G401 (cell line): ENCODE measurements around the gene KIAA1958. TPM values are rescaled to one million over a fixed set of nuclear protein-coding genes. Genes with fewer than 3 reads are reported as not detected.

ENCODE experiments used
- DNase-seq: peaks from one replicate; pipeline ENCODE4 v3.0.0-alpha.2; 2015; ENCODE audit warnings: low spot score
- in situ Hi-C: cut with HindIII; loops from 2 replicates; pipeline ENCODE4 v1.10.0; 2016; ENCODE audit warnings: low sequenced_read_pairs, mixed read lengths
- total RNA-seq: library from RNA; depleted of rRNA; stranded (reverse); fragments of >200 nt; shearing (Covaris generic); gene quantifications from 2 replicates; pipeline ENCODE4 v1.2.3, GENCODE V29; 2014; rRNA removed

Gene KIAA1958
- 3.0 and 6.8 TPM in 2 replicates for total RNA-seq

GRCh38 chr9:112486221-112487007 is at the start of gene KIAA1958:
Gene KIAA1958, plus strand, starts transcription at chr9:112486827. Its CDS starts 87,254 bp downstream, at chr9:112574081.
- DNase-seq = peak; percentile 80
- in situ Hi-C loops = no loop called here

GRCh38 chr9:112437406-112437805 is 49.2 kb upstream of the KIAA1958 start:
- DNase-seq = no peak
- in situ Hi-C loops = no loop called here

GRCh38 chr9:112439171-112439570 is 47.5 kb upstream of the KIAA1958 start:
- in situ Hi-C loops = no loop called here
- DNase-seq = no peak

DNA sequence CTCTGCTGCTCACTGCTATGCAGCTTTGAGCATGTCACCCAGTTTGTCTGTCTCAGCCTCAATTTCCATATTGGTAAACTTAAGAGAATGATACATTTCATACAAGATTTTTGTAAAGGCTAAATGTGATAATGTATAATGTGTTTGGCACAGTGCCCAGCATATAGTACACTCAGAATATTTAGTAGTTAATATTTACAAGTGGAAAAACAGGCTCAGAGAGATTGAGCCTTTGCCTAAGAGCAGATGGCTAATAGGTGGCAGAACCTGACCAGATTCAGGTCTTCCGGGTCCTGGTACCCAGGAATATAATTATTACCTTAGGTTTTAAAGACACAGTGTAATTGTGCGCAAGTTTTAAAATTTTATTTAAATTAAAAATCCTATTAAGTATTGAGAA is 46.8 kb upstream of the KIAA1958 start:
- in situ Hi-C loops = no loop called here
- DNase-seq = peak; percentile 1

DNA sequence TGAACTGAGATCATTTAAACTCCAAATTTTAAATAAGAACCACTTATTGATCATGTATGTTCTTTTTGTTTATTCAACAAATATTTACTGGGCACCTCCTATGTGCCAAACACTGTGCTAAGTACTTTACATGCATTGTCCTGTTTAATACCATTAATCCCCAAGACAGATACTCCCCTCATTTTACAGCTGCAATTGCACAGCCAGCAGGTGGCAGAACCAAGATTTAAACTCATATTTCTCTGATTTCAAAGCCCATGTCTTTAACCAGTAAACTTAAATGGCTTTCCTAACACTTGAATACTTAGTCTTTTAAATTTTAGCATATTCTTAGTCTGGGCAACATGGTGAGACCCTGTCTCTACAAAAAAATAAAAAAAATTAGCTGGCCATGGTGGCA is 43.4 kb upstream of the KIAA1958 start:
- peak; percentile 22 for DNase-seq
- in situ Hi-C loops = no loop called here

DNA sequence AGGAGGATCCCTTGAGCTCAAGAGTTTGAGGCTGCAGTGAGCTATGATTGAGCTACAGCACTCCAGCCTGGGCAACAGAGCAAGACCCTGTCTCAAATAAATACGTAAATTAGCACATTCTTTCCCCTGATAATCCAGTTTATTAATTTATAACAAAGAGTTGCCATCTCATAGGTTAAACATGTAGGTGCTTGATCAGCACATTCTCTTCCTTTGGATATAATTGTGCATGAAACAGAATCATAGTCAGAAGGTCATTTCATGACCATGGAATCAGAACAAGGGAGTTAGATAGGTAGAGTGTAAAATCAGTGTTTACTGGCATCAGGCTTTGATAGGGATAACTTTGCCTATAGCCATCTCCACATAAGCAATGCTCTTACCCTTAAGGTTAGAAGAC is 43.0 kb upstream of the KIAA1958 start:
- no peak for DNase-seq
- in situ Hi-C loops = no loop called here

DNA sequence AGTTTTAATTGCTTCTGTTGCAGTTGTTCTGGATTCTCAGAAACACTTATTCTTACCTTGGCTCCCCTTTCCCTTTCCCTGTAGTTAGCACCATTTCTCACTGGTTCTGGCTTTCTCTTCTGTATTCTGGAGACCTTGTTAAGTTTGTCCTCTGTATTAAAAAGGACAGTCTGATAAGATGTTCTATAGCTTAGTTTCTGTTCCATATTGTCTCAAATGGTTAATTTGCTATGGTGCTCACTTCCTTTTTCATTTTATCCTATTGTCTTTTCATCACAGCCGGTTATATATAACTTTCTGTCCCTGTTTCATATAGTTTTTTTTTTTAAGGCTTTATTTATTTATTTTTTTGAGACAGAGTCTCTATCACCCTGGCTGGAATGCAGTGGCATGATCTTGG is 41.4 kb upstream of the KIAA1958 start:
- in situ Hi-C loops = no loop called here
- DNase-seq = no peak

GRCh38 chr9:112446080-112446479 is 40.5 kb upstream of the KIAA1958 start:
- in situ Hi-C loops = no loop called here
- no peak for DNase-seq

GRCh38 chr9:112446526-112446925 is 40.1 kb upstream of the KIAA1958 start:
- in situ Hi-C loops = no loop called here
- no peak for DNase-seq

DNA sequence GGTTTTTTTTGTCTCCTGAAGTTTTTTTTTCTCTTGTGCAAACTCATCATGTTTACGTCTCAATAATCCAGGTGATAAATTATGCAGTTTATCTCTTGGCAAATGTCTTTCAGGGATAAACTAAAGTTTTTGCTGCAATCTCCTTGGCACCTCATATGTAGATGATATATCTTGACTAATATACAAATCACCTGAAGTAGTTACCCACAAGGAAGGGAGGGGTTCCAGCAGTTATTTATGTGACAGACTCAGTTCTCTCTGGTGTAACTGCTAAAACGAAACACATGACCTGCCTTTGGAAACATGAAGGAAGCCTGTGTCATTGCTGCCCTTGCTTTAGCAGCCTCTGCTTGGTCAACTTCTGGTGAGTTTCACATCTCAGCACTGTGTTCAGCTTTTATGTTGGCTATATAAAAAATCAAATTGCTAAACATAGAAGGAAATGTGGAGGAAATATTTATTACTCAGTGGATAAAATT is 39.3 kb upstream of the KIAA1958 start:
- in situ Hi-C loops = no loop called here
- DNase-seq = no peak

- in situ Hi-C loops = no loop called here
- no peak for DNase-seq
Measured at GRCh38 chr9:112462855-112463254, 23.8 kb upstream of the KIAA1958 start.

GRCh38 chr9:112465352-112465751 is 21.3 kb upstream of the KIAA1958 start:
- in situ Hi-C loops = no loop called here
- DNase-seq = no peak

GRCh38 chr9:112472996-112473395 is 13.6 kb upstream of the KIAA1958 start:
- DNase-seq = no peak
- in situ Hi-C loops = no loop called here

- in situ Hi-C loops = no loop called here
- no peak for DNase-seq
Measured at GRCh38 chr9:112473986-112474385, 12.6 kb upstream of the KIAA1958 start.

DNA sequence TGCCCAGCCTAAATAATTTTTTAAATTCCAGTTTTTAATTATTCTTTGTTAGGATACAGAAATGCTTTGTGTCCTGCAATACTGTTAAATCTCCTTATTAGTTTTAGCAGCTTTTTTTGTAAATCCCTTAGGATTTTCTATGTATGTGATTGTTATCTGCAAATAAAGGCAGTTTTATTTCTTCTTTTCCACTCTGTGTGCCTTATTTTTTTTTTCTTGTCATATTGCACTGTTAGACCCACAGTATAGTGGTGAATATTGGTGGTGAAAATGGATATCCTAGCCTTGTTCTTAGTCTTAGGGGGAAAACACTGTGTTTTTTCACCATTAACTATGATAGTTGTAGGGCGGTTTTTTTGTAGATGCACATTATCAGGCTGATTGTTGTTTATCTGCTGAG is 11.3 kb upstream of the KIAA1958 start:
- DNase-seq = no peak
- in situ Hi-C loops = no loop called here

- in situ Hi-C loops = no loop called here
- no peak for DNase-seq
Measured at GRCh38 chr9:112477330-112477729, 9.3 kb upstream of the KIAA1958 start.

DNA sequence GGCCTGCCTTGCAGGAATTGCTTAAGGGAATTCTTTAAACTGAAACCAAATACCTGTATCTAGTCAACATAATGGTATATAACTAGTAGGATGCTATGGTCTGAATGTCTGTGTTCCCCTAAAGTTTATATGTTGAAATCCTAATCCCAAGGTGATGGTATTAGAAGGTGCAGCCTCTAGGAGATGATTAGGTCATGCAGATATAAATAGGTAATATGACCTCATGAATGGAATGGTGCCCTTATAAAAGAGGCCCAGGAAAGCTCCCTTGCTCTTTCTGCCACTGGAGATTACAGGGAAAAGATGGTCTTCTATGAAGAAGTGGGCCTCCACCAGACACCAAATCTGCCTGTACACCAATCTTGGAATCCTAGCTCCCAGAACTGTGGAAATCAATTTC is 7.4 kb upstream of the KIAA1958 start:
- in situ Hi-C loops = no loop called here
- no peak for DNase-seq

DNA sequence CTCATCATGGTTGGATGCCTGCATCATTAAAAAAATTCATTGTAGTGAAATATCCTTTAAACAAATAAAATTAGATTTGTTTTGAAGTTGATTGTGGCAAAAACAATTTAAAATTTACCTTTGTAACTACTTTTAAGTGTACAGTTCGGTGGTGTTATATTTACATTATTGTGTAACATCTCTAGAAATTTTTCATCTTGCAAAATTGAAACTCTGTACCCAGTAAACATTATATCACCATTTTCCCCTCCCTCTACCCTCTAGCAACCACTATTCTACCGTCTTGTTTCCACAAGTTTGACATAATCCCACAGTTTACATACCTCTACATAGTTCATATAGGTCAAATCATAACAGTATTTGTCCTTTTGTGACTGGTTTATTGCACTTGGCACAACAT is 2.0 kb upstream of the KIAA1958 start:
- in situ Hi-C loops = no loop called here
- no peak for DNase-seq

GRCh38 chr9:112485574-112485973 is 1.1 kb upstream of the KIAA1958 start:
- in situ Hi-C loops = no loop called here

GRCh38 chr9:112487008-112487798 is 576 bp downstream of the KIAA1958 start:
- peak; percentile 77 for DNase-seq
- in situ Hi-C loops = no loop called here

More at GRCh38 chr9:112485574-112485973, 1.1 kb upstream of the KIAA1958 start:
- DNase-seq = no peak
